ENCODE results near the gene BAHCC1. TPM values are rescaled to one million over a fixed set of nuclear protein-coding genes. Genes with fewer than 3 reads are reported as not detected.
A peak's percentile ranks its signal among the peaks of the same experiment; 100 is the strongest.

Gene BAHCC1
- total and polyA plus RNA-seq, 9 of the 15 experiments (the other 6 are each of a cell fraction or from before 2014, with no cell fraction given): 0.14 to 26.9 (median 5.0) TPM

DNA sequence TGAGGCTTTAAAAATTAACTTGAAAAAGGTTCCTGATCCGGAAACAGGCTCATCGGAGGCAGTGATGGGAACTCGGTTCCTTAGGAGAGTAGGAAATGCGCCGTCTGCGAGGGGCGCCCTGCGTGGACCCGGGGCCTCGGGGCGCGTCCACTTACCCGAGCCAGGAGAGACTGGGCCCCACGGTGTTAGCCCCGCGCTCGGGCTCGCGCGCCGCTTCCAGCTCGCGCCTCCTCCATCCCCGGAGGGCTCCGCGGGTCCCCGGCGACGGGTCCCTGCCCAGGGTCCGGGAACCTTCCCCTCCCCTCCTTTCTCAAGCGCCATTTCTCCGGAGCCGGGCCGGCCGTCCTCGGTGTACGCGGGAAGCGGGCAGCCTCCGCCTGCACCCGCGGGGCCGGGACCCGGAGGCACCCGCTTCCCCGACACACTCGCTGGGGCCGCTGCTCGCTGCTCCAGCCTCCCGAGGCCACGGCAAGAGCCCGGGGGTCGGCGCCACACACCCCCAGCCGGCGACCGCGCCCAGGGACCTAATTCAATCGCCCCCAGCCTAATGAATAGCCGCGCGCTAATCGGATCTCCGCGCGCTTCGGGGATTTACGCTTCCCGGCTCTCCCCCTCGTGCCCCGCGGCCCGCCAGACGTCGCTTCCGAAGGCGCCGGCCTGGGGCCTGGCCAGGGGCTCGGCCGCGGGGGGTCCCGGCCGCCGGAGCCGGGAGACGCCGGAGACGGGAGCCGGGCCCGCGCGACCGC, 2.2 kb upstream of the BAHCC1 start (continued):
- TF ChIP-seq, protein P1, sequence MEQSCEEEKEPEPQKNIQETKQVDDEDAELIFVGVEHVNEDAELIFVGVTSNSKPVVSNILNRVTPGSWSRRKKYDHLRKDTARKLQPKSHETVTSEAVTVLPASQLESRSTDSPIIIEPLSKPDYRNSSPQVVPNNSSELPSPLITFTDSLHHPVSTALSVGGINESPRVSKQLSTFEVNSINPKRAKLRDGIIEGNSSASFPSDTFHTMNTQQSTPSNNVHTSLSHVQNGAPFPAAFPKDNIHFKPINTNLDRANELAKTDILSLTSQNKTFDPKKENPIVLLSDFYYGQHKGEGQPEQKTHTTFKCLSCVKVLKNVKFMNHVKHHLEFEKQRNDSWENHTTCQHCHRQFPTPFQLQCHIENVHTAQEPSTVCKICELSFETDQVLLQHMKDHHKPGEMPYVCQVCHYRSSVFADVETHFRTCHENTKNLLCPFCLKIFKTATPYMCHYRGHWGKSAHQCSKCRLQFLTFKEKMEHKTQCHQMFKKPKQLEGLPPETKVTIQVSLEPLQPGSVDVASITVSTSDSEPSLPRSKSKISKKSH (CRISPR knock-in tag; IDR thresholded peaks at IDR 0.05): no peak
- TF ChIP-seq, protein P2, sequence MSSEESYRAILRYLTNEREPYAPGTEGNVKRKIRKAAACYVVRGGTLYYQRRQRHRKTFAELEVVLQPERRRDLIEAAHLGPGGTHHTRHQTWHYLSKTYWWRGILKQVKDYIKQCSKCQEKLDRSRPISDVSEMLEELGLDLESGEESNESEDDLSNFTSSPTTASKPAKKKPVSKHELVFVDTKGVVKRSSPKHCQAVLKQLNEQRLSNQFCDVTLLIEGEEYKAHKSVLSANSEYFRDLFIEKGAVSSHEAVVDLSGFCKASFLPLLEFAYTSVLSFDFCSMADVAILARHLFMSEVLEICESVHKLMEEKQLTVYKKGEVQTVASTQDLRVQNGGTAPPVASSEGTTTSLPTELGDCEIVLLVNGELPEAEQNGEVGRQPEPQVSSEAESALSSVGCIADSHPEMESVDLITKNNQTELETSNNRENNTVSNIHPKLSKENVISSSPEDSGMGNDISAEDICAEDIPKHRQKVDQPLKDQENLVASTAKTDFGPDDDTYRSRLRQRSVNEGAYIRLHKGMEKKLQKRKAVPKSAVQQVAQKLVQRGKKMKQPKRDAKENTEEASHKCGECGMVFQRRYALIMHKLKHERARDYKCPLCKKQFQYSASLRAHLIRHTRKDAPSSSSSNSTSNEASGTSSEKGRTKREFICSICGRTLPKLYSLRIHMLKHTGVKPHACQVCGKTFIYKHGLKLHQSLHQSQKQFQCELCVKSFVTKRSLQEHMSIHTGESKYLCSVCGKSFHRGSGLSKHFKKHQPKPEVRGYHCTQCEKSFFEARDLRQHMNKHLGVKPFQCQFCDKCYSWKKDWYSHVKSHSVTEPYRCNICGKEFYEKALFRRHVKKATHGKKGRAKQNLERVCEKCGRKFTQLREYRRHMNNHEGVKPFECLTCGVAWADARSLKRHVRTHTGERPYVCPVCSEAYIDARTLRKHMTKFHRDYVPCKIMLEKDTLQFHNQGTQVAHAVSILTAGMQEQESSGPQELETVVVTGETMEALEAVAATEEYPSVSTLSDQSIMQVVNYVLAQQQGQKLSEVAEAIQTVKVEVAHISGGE (CRISPR knock-in tag; IDR thresholded peaks at IDR 0.05): 0 out of 6 replicates have a peak, but pooled peaks of 1 of the 3 experiments have one; percentile 12
- TF ChIP-seq KDM2B (CRISPR knock-in tag; IDR thresholded peaks at IDR 0.05): 0 out of 2 replicates have a peak, but pooled peaks have one; percentile 6
- TF ChIP-seq ZNF408 (CRISPR knock-in tag; IDR thresholded peaks at IDR 0.05; ENCODE audit: low read depth): no peak
- no peak for TF ChIP-seq BRD9 (IDR thresholded peaks at IDR 0.05; ENCODE audit: low read depth, partially characterized antibody)
- TF ChIP-seq NFRKB (IDR thresholded peaks at IDR 0.05; ENCODE audit: low read depth): 0 out of 2 replicates have a peak, but pooled peaks have one; percentile 26
- no peak for TF ChIP-seq SNIP1 (IDR thresholded peaks at IDR 0.05; ENCODE audit: low read depth)
- no peak for TF ChIP-seq NFE2L1 (tag; IDR thresholded peaks at IDR 0.05; ENCODE audit: borderline replicate concordance, low read depth)
- no peak for TF ChIP-seq SIN3B (IDR thresholded peaks at IDR 0.05; ENCODE audit: low read depth)
- no peak for TF ChIP-seq TEAD2 (tag; IDR thresholded peaks at IDR 0.05)
- TF ChIP-seq ZFX (CRISPR knock-in tag; IDR thresholded peaks at IDR 0.05): no peak; the same call in none of the 2 replicates
- TF ChIP-seq SP1 (CRISPR knock-in tag; IDR thresholded peaks at IDR 0.05): no peak
- TF ChIP-seq PREB (CRISPR knock-in tag; IDR thresholded peaks at IDR 0.05): no peak
- no peak for TF ChIP-seq HMG20A (CRISPR knock-in tag; conservative IDR thresholded peaks at IDR 0.05)
- TF ChIP-seq ZNF217 (CRISPR knock-in tag; IDR thresholded peaks at IDR 0.05): no peak
- no peak for TF ChIP-seq STAT5B (CRISPR knock-in tag; IDR thresholded peaks at IDR 0.05)
- no peak for TF ChIP-seq ZNF436 (CRISPR knock-in tag; IDR thresholded peaks at IDR 0.05)
- no peak for TF ChIP-seq BCOR (IDR thresholded peaks at IDR 0.05)
